HepG2 (cell line): ENCODE data around the gene PLPPR3. TPM values are rescaled to one million over a fixed set of nuclear protein-coding genes. Genes with fewer than 3 reads are reported as not detected.

Experiments
- HDAC6 ChIP-seq: fragments of 200-600 bp; sonication (generic); IDR thresholded peaks from 2 replicates; pipeline ENCODE4 v1.7.0; 2017; ENCODE audit warnings: mild to moderate bottlenecking, antibody characterized with exemption, low read length, low read depth
- MTF1 ChIP-seq: sonication (generic); formaldehyde crosslinking; IDR thresholded peaks from 2 replicates; pipeline ENCODE4 v1.5.0; 2020; ENCODE audit warnings: missing genetic modification reagents
- NFKBIZ ChIP-seq: IDR thresholded peaks from 2 replicates; pipeline ENCODE4 v1.6.1; 2018; ENCODE audit warnings: missing genetic modification reagents, missing compliant biosample characterization
- NONO ChIP-seq, 2 experiments: fragments of 450-650 bp in 1 of 2; sonication (generic) in 1 of 2; formaldehyde crosslinking in 1 of 2; IDR thresholded peaks in 1 of 2; conservative IDR thresholded peaks in 1 of 2; 2 replicates each; pipeline versions ENCODE4 v1.6.1 to v1.8.0; 2017 to 2022; ENCODE audit warnings: mild to moderate bottlenecking in 1 of 2, missing genetic modification reagents in 1 of 2, moderate library complexity in 1 of 2
- PHF8 ChIP-seq: sonication (generic); formaldehyde crosslinking; IDR thresholded peaks from 2 replicates; pipeline ENCODE4 v1.5.0; 2020; ENCODE audit warnings: missing genetic modification reagents
- POLR2AphosphoS5 ChIP-seq: IDR thresholded peaks from 2 replicates; pipeline ENCODE4 v1.6.1; 2012; ENCODE audit warnings: low read depth, low read length
- RFXAP ChIP-seq: sonication (generic); formaldehyde crosslinking; IDR thresholded peaks from 2 replicates; pipeline ENCODE4 v1.4.0; 2020; ENCODE audit warnings: missing genetic modification reagents, borderline replicate concordance
- RXRA ChIP-seq: sonication (generic); formaldehyde crosslinking; IDR thresholded peaks from 2 replicates; pipeline ENCODE4 v1.5.1; 2020; ENCODE audit warnings: missing genetic modification reagents
- SALL1 ChIP-seq: sonication (generic); formaldehyde crosslinking; IDR thresholded peaks from 2 replicates; pipeline ENCODE4 v1.8.0; 2022; ENCODE audit warnings: mild to moderate bottlenecking, missing genetic modification reagents
- SCMH1 ChIP-seq: sonication (generic); formaldehyde crosslinking; IDR thresholded peaks from 2 replicates; pipeline ENCODE4 v1.9.0; 2021; ENCODE audit warnings: missing genetic modification reagents, mild to moderate bottlenecking, borderline replicate concordance
- SIX4 ChIP-seq: sonication (generic); formaldehyde crosslinking; IDR thresholded peaks from 2 replicates; pipeline ENCODE4 v1.4.0; 2020; ENCODE audit warnings: missing genetic modification reagents
- ZBTB3 ChIP-seq: sonication (generic); formaldehyde crosslinking; IDR thresholded peaks from 2 replicates; pipeline ENCODE4 v1.4.0; 2020; ENCODE audit warnings: low read depth, mild to moderate bottlenecking, moderate library complexity, missing genetic modification reagents, borderline replicate concordance
- ZFP1 ChIP-seq: IDR thresholded peaks from 2 replicates; pipeline ENCODE4 v1.6.1; 2016
- ZFP82 ChIP-seq: sonication (generic); formaldehyde crosslinking; IDR thresholded peaks from 2 replicates; pipeline ENCODE4 v1.5.1; 2020; ENCODE audit warnings: mild to moderate bottlenecking, missing genetic modification reagents, borderline replicate concordance
- ZFP90 ChIP-seq: sonication (generic); formaldehyde crosslinking; IDR thresholded peaks from 2 replicates; pipeline ENCODE4 v1.8.0; 2022; ENCODE audit warnings: missing genetic modification reagents, mild to moderate bottlenecking, inconsistent platforms, borderline replicate concordance
- ZKSCAN8 ChIP-seq: IDR thresholded peaks from 2 replicates; pipeline ENCODE4 v1.6.1; 2016; ENCODE audit warnings: borderline replicate concordance, missing genetic modification reagents, missing compliant biosample characterization
- ZNF180 ChIP-seq: sonication (generic); formaldehyde crosslinking; IDR thresholded peaks from 2 replicates; pipeline ENCODE4 v1.4.0; 2020; ENCODE audit warnings: low read depth, missing genetic modification reagents, borderline replicate concordance
- ZNF761 ChIP-seq: sonication (generic); formaldehyde crosslinking; conservative IDR thresholded peaks from 2 replicates; pipeline ENCODE4 v1.4.0; 2020; ENCODE audit warnings: mild to moderate bottlenecking, missing genetic modification reagents
- ZSCAN29 ChIP-seq: sonication (generic); formaldehyde crosslinking; conservative IDR thresholded peaks from 2 replicates; pipeline ENCODE4 v1.4.0; 2020; ENCODE audit warnings: mild to moderate bottlenecking, missing genetic modification reagents
- ZZZ3 ChIP-seq: sonication (generic); formaldehyde crosslinking; IDR thresholded peaks from 2 replicates; pipeline ENCODE4 v1.4.0; 2020; ENCODE audit warnings: missing genetic modification reagents, mild to moderate bottlenecking, borderline replicate concordance
- polyA plus RNA-seq, 8 experiments: library from polyadenylated mRNA; depleted of rRNA in 3 of 8; stranded (reverse) in 7 of 8; unstranded in 1 of 8; fragments of >200 nt; fragmentation: Illumina TruSeq in 4 of 8; extraction: Trizol in 4 of 8; gene quantifications; 2 replicates each; pipeline versions ENCODE4 v1.2.1 to v1.2.3, GENCODE V29; 2011 to 2016; ENCODE audit warnings: low read depth in 4 of 8, missing spikeins in 1 of 8, mixed read lengths in 1 of 8; ENCODE audit not compliant: insufficient read depth in 1 of 8
- total RNA-seq, 5 experiments: library from RNA; depleted of rRNA; stranded (reverse); fragments of >200 nt; fragmentation: Illumina TruSeq; extraction: Trizol; gene quantifications; 2 replicates each; pipeline ENCODE4 v1.2.3, GENCODE V29; 2016; ENCODE audit warnings: low read depth in 1 of 5
- TF ChIP-seq, protein P1 (sequence below): sonication (generic); formaldehyde crosslinking; conservative IDR thresholded peaks from 2 replicates; pipeline ENCODE4 v1.8.0; 2022; ENCODE audit warnings: missing genetic modification reagents
- TF ChIP-seq, protein P2 (sequence below): IDR thresholded peaks from 2 replicates; pipeline ENCODE4 v1.6.1; 2012; ENCODE audit warnings: low read length, improper control_type of control experiment
- TF ChIP-seq, protein P3 (sequence below): sonication (generic); formaldehyde crosslinking; IDR thresholded peaks from 2 replicates; pipeline ENCODE4 v1.5.0; 2020; ENCODE audit warnings: missing genetic modification reagents, mild to moderate bottlenecking, borderline replicate concordance
- TF ChIP-seq, protein P4 (sequence below): sonication (generic); formaldehyde crosslinking; IDR thresholded peaks from 2 replicates; pipeline ENCODE4 v1.5.0; 2020; ENCODE audit warnings: missing genetic modification reagents

PLPPR3 gene
- total and polyA plus RNA-seq, 2 of the 13 experiments (the other 11 are each of a cell fraction or from before 2014, with no cell fraction given) = 0.07 to 0.16 TPM

DNA sequence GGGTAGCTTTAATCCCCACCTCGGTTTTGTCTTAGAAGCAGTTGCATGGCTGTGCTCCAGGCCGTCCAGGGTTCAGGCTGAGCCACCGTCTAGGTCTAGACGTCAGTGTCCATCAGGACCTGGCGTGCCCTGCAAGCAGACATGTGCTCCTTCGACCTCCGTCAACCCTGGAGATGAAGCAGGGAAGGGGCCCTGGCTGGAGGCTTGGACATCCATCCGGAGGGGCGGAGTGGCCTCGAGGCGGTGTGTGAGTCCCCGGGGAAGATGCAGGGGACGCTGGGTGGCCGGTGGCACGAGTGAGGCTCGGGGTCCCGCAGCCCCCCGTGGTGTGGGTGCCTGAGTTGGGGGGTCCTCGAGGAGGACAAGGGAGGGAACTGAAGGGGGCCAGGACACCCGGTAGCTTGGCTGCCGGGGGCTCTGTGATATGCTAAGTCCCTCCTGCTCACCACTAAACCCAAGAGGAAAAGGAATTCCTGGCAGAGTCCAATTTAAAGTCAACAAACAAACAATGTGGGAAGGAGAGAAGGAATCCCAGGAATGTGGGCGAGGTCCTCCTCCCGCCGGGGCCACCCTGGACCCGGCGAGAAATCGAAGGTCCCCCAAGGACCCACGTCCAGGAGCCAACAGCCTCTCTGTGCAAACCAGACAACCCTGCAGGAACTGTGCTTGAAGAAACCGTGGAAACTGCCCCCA, 39.4 kb downstream of the PLPPR3 start (continued):
- TF ChIP-seq ZFP90 (CRISPR knock-in tag) (no peak), RXRA (CRISPR knock-in tag) (peak; percentile 57), PHF8 (CRISPR knock-in tag) (no peak; the same call in none of the 2 replicates), RFXAP (no peak; the same call in 1 of the 2 replicates), ZFP1 (CRISPR knock-in tag) (no peak), ZZZ3 (CRISPR knock-in tag) (no peak), SALL1 (CRISPR knock-in tag) (peak; percentile 44; the same call in 1 of the 2 replicates), ZBTB3 (no peak), NFKBIZ (CRISPR knock-in tag) (no peak), ZNF180 (no peak), POLR2AphosphoS5 (no peak), SIX4 (CRISPR knock-in tag) (no peak), HDAC6 (no peak), ZNF761 (CRISPR knock-in tag) (no peak), SCMH1 (CRISPR knock-in tag) (no peak), NONO (IDR thresholded peaks at IDR 0.05) (no peak), NONO (CRISPR knock-in tag; conservative IDR thresholded peaks at IDR 0.05) (peak; percentile 66), ZKSCAN8 (peak; percentile 40; the same call in 1 of the 2 replicates), MTF1 (CRISPR knock-in tag) (no peak), ZSCAN29 (CRISPR knock-in tag) (no peak), ZFP82 (no peak)
- TF ChIP-seq, protein P1, sequence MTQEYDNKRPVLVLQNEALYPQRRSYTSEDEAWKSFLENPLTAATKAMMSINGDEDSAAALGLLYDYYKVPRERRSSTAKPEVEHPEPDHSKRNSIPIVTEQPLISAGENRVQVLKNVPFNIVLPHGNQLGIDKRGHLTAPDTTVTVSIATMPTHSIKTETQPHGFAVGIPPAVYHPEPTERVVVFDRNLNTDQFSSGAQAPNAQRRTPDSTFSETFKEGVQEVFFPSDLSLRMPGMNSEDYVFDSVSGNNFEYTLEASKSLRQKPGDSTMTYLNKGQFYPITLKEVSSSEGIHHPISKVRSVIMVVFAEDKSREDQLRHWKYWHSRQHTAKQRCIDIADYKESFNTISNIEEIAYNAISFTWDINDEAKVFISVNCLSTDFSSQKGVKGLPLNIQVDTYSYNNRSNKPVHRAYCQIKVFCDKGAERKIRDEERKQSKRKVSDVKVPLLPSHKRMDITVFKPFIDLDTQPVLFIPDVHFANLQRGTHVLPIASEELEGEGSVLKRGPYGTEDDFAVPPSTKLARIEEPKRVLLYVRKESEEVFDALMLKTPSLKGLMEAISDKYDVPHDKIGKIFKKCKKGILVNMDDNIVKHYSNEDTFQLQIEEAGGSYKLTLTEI = no peak
- TF ChIP-seq, protein P2, sequence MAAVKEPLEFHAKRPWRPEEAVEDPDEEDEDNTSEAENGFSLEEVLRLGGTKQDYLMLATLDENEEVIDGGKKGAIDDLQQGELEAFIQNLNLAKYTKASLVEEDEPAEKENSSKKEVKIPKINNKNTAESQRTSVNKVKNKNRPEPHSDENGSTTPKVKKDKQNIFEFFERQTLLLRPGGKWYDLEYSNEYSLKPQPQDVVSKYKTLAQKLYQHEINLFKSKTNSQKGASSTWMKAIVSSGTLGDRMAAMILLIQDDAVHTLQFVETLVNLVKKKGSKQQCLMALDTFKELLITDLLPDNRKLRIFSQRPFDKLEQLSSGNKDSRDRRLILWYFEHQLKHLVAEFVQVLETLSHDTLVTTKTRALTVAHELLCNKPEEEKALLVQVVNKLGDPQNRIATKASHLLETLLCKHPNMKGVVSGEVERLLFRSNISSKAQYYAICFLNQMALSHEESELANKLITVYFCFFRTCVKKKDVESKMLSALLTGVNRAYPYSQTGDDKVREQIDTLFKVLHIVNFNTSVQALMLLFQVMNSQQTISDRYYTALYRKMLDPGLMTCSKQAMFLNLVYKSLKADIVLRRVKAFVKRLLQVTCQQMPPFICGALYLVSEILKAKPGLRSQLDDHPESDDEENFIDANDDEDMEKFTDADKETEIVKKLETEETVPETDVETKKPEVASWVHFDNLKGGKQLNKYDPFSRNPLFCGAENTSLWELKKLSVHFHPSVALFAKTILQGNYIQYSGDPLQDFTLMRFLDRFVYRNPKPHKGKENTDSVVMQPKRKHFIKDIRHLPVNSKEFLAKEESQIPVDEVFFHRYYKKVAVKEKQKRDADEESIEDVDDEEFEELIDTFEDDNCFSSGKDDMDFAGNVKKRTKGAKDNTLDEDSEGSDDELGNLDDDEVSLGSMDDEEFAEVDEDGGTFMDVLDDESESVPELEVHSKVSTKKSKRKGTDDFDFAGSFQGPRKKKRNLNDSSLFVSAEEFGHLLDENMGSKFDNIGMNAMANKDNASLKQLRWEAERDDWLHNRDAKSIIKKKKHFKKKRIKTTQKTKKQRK = no peak
- TF ChIP-seq, protein P3, sequence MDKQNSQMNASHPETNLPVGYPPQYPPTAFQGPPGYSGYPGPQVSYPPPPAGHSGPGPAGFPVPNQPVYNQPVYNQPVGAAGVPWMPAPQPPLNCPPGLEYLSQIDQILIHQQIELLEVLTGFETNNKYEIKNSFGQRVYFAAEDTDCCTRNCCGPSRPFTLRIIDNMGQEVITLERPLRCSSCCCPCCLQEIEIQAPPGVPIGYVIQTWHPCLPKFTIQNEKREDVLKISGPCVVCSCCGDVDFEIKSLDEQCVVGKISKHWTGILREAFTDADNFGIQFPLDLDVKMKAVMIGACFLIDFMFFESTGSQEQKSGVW = no peak
- TF ChIP-seq, protein P4, sequence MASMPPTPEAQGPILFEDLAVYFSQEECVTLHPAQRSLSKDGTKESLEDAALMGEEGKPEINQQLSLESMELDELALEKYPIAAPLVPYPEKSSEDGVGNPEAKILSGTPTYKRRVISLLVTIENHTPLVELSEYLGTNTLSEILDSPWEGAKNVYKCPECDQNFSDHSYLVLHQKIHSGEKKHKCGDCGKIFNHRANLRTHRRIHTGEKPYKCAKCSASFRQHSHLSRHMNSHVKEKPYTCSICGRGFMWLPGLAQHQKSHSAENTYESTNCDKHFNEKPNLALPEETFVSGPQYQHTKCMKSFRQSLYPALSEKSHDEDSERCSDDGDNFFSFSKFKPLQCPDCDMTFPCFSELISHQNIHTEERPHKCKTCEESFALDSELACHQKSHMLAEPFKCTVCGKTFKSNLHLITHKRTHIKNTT (CRISPR knock-in tag) = no peak
